Measurements from ENCODE around the gene OR6K3.

The OR6K3 gene

DNA sequence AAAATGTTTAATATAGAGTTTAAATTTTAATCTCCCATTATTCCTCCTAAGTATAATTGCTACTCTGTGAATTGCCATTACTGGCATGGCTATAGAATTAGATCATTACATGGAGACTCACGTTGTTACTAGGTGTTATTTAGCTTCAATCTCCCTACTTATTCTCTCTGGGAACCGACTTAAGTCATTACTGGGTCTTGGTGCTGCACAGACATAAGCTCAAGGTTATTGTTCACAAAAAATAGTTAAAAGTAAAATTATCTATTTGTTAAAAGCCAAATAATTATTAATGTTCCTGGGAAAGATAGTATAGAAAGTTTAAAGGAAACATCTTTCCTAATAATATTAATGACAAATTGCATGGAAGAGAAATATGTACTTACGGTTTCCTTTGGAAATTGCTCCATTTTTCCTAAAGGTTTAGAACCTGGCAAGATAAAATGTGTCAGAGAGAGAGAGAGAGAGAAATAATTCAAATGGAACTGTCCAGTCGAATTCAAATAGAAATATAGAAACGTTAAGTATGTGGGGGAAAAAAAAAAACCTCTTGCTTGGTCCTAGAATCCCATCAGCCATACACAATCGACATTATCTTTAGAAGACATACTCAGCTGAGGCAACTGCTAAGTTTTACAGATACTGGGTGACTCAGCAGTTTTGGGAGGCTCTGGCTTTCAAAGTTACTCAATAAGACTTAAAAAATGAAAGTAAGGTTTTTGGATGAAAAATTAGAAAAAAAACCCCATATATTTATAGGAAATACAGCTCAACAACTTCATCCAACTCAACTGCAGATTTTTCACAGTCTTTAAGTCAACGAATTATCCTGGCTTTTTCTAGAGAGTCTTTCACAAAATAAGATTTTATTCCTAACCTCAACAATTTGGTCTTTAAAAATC, 34.2 kb downstream of the OR6K3 start, which contains the start of gene SPTA1:
SPTA1 (minus strand) TSS at position 605 of the 899 bp plus-strand sequence; CDS start at position 407, 198 bp downstream.
- DNase-seq (ENCODE audit: low read depth): no peak

- DNase-seq (ENCODE audit: low read depth): no peak
Observed at GRCh38 chr1:158685085-158685484, 35.4 kb downstream of the OR6K3 start.

- no peak for DNase-seq (ENCODE audit: low read depth)
Observed at GRCh38 chr1:158681606-158682005, 38.9 kb downstream of the OR6K3 start.

GRCh38 chr1:158679289-158679688, 41.2 kb downstream of the OR6K3 start:
- no peak for DNase-seq (ENCODE audit: low read depth)

- no peak for DNase-seq (ENCODE audit: low read depth)
Observed at GRCh38 chr1:158675563-158676323, 44.8 kb downstream of the OR6K3 start.

DNA sequence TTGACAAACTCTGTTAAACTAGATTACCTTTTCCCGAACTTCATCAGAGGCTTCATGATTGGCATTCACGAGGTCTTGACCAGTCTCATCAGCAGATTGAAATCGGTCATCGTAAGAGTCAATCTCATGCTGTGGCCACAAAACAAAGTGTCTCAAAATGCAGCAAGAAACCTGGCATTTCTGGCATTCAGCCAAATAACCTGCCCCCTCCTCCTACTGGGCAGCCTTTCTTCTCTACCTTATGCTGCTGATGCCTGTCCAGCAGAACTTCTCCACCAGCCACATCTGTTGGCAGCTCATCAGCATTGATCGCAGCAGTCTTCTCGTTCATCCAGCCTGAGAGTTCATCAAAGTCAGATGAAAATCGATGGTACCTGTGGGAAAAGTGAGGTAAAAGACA, 46.2 kb downstream of the OR6K3 start:
- no peak for DNase-seq (ENCODE audit: low read depth)

Data from stimulated activated CD8-positive, alpha-beta memory T cell treated with anti-CD3 and anti-CD28 coated beads, Interleukin-12 subunit alpha, Interleukin-12 subunit beta, amount 100 ng/mL, for 1 hour (primary cell).